Thyroid gland (tissue), 4 donors: ENCODE measurements around the gene NUP62.

Experiments
- CTCF ChIP-seq, 6 experiments: fragments of 200-600 bp in 3 of 6; fragments of 450-650 bp in 3 of 6; sonication (generic) in 3 of 6; IDR thresholded peaks; one replicate each; pipeline ENCODE4 v1.5.1; 2016 to 2019; ENCODE audit warnings: antibody characterized with exemption in 6 of 6, mild to moderate bottlenecking in 2 of 6, inconsistent platforms in 1 of 6, moderate library complexity in 1 of 6
- POLR2A ChIP-seq, 2 donors: fragments of 450-650 bp; IDR thresholded peaks; one replicate each; pipeline ENCODE4 v1.6.1; 2017; ENCODE audit warnings: antibody characterized with exemption in 2 of 2, mild to moderate bottlenecking in 2 of 2, moderate library complexity in 1 of 2

DNA sequence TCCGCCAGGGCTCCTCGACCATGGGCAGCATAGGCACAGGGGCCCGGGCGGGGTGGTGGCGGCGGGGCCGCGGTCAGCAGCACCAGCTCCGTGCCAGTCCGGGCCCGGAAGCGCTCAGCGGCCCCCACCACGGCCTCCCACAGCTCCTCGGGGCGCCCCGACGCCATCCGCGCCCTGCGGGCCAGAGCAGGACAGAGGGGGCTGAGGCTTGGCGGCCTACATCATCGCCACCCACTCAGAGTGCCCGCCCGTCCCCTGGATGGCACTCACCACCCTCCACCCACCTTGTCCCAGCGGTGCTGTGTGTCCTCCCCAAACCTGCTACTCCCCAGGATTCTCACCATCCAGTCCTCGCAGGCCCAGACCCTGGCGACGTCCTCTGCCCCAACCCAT lies 56.2 kb downstream of the NUP62 start:
- TF ChIP-seq CTCF (IDR thresholded peaks at IDR 0.05) (no peak), POLR2A (IDR thresholded peaks at IDR 0.05) (no peak)
